Kidney glomerular epithelial cell (primary cell): ENCODE measurements around the gene CCN2.
A peak's percentile ranks its signal among the peaks of the same experiment; 100 is the strongest.
"Not testable (repeated sequence)": the region's sequence is repeated elsewhere in the genome, so short reads cannot be mapped to it uniquely, and the experiment has no call there.

ENCODE experiments used
- DNase-seq: peaks from one replicate; lab custom pipeline; 2025; lab: John Stamatoyannopoulos, UW

Gene CCN2

GRCh38 chr6:131909408-131910218 is 41.6 kb downstream of the CCN2 start:
- peak; percentile 69 for DNase-seq

DNA sequence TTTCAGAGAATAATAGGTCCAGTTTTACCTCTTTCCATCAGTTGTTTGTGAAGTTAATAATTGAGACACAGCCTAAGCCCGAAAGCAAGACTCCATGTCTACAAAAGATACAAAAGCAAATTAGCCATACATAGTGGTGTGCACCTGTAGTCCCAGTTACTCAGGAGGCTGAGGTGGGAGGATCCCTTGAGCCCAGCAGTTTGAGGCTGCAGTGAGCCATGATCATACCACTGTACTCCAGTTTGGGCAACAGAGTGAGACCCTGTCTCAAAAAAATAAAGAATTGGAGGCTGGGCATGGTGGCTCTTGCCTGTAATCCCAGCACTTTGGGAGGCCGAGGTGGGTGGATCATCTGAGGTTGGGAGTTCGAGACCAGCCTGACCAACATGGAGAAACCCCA is 42.4 kb downstream of the CCN2 start:
- DNase-seq: not testable (repeated sequence)

DNA sequence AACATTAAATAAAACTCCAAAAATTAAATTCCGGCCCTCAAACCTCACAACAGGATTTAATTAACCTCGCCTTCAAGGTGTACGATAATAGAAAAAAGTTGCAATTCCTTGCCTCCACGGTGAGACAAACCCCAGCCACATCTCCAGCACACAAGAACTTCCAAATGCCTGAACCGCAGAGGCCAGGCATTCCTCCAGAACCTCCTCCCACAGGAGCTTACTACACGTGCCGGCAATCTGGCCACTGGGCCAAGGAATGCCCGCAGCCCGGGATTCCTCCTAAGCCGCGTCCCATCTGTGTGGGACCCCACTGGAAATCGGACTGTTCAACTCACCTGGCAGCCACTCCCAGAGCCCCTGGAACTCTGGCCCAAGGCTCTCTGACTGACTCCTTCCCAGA is 47.4 kb downstream of the CCN2 start:
- DNase-seq: not testable (repeated sequence)

DNA sequence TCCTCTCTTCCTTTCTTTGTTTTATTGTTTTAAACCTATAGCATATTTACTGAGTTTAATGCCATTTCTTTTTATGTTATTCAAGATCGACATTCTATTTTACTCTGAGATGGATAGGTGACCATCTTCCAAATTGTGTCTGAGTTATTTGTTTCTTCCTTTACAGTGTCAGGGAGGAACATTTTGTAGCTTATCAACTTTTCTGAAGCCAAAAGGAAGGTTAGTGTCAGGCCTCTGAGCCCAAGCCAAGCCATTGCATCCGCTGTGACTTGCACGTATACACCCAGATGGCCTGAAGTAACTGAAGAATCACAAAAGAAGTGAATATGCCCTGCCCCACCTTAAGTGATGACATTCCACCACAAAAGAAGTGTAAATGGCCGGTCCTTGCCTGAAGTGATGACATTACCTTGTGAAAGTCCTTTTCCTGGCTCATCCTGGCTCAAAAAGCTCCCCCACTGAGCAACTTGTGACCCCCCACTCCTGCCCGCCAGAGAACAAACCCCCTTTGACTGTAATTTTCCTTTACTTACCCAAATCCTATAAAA is 49.8 kb downstream of the CCN2 start:
- DNase-seq: not testable (repeated sequence)

DNA sequence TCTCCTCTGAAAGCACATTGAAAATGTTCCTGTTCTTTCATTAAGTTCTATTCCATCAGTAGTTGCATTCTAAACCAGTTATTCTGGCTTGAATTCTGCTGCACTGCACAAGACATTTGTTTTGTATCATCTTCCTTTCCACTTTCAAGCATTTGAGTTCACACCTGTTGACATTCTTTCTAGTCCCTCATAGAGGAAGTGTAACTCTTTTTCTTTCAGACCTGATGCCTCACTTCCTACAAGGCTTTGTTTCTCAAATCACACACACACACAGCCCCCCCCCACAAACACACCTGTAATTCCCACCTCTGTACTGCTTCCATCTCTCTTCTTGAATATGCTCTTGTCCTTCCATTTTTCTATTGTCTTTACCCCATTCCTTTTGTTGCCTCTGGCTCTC is 50.9 kb downstream of the CCN2 start:
- DNase-seq: no peak

GRCh38 chr6:131898718-131899117 is 52.5 kb downstream of the CCN2 start:
- DNase-seq: no peak
